Lower leg skin (tissue), 3 donors: Measurements from ENCODE around the gene AACS.

Source experiments
- CTCF ChIP-seq, 3 donors: fragments of 450-650 bp; IDR thresholded peaks; one replicate each; pipeline ENCODE4 v1.5.1; 2016; ENCODE audit warnings: antibody characterized with exemption in 3 of 3, mild to moderate bottlenecking in 3 of 3, moderate library complexity in 2 of 3
- POLR2A ChIP-seq, 2 donors: fragments of 450-650 bp; IDR thresholded peaks; one replicate each; pipeline ENCODE4 v1.6.1; 2016 to 2017; ENCODE audit warnings: antibody characterized with exemption in 2 of 2, mild to moderate bottlenecking in 1 of 2, moderate library complexity in 1 of 2

GRCh38 chr12:125069616-125070015, 4.4 kb downstream of the AACS start:
- TF ChIP-seq CTCF (IDR thresholded peaks at IDR 0.05) (no peak), POLR2A (IDR thresholded peaks at IDR 0.05) (no peak)
